GM21717 (cell line): ENCODE measurements around the gene TXNRD2.
"Not testable (repeated sequence)": the region's sequence is repeated elsewhere in the genome, so short reads cannot be mapped to it uniquely, and the experiment has no call there.

Source experiments
- ATAC-seq: cut with Tn5 transposase; IDR thresholded peaks from one replicate; pipeline ENCODE4 v1.9.1; 2021; ENCODE audit warnings: mild to moderate bottlenecking, moderate library complexity; ENCODE audit not compliant: unreplicated experiment

TXNRD2 gene

DNA sequence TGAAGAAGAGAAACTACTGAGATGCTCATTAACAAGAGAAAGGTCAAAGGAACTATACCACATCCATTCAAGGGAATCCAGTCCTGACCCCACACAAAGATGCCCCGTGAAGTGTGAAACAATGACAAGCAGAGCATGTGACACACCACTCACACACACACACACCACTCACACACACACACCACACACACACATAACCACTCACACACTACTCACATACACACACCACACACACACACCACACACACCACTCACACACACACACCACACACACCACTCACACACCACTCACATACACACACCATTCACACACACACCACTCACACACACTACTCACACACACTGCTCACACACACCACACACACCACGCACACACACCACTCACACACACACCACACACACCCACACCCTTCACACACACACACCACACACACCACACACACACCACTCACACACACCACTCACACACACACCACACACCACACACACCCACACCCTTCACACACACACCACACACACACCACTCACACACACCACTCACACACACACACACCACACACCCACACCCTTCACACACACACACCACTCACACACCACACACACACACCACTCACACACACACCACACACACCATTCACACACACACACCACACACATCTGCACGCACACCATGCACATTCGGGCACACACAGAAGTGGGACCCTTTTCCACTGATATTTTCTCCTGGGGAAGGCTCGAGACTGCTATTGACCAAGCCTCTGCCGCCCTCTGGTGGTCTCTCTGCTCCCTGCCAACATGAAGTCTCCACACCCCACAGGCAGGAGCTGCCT is 32.1 kb downstream of the TXNRD2 start:
- no peak for ATAC-seq

DNA sequence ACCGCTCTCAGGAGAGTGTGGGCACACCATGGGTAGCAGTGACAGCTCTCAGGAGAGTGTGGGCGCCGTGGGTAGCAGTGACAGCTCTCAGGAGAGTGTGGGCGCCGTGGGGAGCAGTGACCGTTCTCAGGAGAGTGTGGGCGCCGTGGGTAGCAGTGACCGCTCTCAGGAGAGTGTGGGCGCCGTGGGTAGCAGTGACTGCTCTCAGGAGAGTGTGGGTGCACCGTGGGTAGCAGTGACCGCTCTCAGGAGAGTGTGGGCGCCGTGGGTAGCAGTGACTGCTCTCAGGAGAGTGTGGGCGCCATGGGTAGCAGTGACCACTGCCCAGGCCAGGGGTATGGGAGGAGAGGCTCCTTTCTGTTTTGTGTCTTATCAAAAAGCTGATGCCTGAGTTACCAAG is 33.7 kb downstream of the TXNRD2 start:
- not testable (repeated sequence) for ATAC-seq

DNA sequence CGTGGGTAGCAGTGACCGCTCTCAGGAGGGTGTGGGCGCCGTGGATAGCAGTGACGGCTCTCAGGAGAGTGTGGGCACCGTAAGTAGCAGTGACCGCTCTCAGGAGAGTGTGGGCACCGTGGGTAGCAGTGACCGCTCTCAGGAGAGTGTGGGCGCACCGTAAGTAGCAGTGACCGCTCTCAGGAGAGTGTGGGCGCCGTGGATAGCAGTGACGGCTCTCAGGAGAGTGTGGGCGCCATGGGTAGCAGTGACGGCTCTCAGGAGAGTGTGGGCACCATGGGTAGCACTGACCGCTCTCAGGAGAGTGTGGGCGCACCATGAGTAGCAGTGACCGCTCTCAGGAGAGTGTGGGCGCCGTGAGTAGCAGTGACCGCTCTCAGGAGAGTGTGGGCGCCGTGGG is 34.8 kb downstream of the TXNRD2 start:
- ATAC-seq: not testable (repeated sequence)

DNA sequence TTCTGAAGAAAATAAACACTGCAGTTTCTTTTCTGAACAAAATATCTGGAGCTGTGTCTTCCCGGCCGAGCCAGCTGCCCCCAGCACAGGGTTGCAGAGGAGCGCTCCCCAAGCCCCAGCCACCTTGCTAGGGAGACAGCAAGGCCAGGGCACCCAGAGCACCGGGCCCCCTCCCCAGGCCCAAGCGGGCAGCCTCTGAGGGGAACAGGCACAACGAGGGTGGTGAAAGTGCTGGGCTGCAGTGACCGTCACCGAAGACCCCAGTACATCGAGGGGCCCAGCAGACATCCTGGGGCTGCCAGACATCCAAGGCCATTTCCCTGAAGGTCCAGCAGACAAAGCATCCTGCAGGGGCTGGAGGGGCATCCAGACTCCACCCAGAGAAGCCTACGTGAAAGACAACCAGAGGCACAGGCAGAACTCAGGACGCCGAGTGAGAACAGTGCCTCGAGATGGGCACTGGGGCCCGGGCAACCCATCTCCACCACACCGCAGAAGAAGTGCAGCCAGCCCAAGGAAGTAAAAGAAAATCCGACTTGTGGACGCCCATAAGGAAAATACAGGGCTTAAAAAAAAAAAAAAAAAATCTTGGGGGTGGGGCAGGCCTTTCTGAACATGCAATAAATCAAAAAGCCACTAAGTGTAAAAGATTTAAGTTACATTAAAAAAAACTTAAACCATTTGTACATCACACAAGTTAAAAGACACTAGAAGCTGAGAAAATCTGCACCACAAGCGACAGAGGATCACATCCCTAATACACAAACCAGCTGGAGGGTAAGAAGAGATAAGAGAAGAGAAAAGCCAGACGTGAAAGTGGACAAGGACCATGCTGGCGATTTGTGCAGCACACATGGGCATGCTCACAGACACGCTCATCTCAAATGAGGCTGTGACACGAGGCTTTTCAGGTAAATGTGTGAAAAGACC is 36.0 kb downstream of the TXNRD2 start:
- ATAC-seq: no peak

DNA sequence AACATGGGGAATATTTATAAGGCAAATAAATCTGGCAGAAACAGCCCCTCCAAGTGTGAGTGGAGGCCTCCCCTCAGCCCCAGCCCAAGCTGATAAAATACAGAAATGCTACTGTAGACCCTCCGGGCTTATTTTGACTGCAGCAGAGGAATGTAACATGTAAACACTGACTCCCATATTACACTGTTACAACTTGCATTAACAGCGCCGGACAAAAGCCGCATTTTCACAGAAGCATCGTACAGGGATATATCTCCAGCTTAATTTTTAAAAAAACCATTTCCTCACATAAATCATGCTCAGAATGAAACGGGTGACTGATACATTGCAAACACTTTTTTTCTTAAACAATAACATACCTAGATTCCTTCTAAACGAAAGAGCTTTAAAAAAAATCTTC is 36.7 kb downstream of the TXNRD2 start:
- ATAC-seq: no peak

DNA sequence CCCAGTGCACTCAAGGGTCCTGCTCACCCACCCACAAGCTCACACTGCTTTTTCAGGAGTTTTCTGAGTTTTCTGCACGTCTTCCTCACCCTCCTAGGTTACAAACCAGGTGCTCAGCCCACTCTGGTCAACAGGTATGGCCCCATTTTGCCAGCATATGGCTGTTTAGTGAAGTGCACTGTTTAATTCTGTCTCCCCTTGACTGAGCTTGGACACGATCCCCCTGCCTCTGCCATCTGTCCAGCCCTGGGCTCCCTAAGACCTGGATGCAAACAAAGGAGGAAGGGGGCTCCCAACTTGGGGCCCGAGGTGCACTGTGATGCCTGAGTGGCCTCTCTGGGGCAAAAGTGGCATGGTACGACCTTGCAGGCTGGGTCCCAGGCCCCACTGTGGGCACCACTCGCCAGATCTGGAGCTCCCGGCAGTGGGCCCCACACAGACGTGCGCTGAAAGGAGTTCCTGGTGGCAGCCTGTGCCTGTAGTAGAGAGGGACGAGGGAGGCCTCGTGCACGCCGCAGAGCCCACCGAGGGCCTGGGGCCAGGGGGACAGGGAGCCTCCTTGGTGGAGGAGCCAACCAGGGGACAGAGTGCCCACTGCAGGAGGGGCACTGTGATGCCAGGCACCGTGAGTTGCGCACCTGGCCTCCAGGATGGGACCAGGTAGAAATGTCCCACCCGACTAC is 37.3 kb downstream of the TXNRD2 start:
- no peak for ATAC-seq

DNA sequence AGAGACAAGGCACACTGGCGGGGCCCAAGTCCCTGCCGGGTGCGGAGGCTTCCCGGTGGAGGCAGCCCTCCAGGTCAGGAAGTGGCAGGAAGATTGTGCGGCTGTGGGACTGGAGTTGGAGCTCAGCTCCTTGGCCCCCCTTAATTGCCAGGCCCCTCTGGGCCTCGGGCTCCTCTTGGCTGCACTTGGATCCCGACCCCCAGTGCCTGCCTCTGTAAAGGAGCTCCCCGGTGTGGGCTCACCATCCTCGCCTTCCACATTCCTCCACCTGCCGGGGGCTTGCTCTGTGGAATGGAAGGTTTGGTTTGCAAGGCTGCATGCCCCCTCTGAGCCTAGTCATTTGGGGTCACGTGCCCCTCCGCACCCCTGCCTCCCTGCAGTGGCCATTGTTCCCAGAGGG is 38.1 kb downstream of the TXNRD2 start:
- ATAC-seq: no peak

DNA sequence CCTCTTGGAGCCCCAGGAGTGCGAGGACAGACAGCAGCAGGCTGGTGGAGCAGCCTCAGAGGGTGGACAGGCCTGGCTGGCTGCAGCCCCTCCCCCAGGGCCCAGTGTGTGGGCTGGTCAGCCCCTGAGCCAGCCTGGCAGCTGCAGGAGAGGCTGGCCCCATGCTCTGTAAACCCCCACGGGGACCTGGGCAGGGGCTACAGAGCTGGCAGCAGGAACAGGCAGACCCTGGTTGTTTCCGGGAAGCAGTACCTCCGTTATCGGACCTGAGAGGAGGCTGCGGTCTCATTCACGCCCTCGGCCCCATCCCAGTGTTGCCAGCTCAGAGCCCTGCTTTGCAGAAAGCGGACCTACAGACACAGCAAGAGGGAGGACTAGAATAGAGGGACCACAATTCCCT is 38.6 kb downstream of the TXNRD2 start:
- ATAC-seq: no peak

DNA sequence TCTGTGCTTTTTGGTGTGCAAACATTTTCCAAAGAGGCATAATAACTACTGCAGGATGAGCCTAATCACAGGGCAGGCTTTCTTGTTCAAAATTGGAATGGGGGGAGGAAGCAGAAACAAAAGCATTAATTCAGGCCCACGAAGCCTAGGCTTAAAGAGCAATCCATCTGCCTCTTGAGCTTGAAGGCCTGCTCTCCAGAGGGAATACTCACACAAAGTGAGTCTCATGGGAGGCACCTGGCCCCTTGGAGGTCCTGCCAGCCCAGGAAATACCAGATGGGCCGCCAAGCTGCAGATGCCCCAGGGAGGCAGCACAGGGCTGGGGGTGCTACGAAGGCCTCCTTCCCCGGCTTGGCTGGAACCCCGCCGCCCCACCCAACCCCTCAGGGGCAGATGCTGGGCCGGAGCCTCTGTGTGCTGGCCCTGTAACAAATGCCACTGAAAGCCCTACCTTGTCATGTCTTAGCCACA is 39.3 kb downstream of the TXNRD2 start:
- no peak for ATAC-seq

DNA sequence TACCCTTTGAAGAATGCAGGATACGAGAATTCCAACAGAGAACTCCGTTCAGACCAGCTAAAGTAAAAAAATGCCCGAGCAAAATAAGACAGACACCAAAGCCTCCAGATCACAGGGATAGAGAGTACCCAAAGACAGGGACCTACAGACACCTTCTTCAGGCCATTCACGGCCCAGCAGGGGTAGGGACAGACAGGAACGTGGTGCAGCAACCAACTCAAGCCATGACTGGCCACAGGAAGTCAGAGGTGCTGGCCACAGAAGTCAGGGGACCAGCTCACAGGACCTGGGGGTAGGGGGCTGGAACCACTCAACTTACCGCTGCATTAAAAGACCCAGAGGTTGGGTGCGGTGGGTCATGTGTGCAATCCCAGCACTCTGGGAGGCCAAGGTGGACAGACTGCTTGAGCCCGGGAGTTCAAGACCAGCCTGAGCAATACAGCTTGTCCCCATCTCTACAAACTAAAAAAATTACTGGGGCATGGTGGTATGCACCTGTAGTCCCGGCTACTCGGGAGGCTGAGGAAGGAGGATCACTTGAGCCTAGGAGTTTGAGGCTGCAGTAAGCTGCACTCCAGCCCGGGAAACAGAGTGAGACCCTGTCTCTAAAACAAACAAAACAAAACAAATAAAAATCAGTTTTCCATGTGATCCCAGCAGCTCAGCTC is 39.9 kb downstream of the TXNRD2 start:
- ATAC-seq: no peak

DNA sequence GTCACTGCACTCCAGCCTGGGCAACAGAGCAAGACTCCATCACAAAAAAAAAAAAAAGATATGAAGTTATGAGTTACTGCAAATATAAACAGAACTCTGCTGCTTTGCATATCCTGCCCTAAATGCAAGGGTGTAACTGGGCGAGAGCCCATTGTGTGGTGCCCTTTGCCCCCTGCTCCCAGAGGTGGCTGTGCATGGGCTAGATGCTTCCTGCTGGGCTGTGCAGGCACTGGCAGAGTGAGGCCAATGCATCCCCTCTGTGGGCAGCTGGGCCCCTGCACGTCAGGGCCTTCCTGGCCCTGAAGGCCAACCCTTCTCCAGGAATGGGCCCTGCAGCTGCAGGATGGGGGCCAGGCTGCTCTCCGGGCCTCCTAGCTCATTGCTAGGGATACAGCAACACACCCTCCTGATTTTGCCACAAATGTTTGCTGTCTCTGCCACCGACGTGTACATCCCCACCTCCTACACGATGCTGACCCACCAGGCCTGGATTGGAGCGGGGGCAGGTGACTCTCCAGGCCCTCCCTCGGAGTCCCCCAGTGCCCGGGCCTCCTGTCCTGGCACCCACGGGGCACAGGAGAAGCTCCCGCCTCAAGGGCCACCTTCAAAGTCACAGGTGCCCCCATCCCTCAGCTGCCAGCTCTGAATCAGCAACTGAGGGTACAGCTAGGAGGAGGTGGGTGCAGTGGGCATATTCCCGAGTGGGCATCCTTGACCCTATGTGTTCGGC is 40.7 kb downstream of the TXNRD2 start:
- no peak for ATAC-seq

DNA sequence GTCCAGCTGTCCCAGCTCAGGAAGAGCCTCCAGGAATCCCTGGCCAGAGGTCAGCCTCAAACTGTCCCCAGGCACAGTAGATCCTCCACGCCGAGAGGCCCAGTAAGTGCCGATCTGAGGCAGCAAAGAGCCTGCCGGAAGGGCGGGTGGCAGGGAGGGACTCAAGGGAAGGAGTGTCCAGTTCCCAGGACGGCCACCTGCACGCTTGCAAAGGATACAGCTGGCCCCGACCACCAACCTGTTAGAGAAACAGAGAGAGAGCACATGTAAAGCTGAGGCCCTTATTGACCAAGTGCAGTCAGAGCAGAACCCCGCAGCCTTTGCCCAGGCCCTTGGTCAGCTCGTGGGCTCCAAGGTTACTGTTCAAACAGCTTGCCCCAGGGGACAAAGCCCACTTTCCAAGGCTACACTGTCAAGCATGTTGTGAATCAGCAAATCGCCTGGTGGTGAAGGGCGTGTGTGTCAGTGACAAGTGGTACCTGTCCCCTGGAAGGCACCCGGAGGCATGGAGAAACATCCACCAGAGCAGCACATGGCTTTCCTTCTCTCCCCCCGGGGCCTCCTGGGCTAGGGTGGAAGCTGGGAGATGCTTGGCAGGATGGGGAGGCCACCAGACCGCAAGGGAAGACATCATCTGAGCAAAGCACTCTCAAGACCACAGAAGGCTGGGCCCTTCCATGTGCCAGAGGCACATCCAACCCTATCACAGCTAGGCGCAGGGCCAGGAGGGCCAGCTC is 42.6 kb downstream of the TXNRD2 start:
- no peak for ATAC-seq

DNA sequence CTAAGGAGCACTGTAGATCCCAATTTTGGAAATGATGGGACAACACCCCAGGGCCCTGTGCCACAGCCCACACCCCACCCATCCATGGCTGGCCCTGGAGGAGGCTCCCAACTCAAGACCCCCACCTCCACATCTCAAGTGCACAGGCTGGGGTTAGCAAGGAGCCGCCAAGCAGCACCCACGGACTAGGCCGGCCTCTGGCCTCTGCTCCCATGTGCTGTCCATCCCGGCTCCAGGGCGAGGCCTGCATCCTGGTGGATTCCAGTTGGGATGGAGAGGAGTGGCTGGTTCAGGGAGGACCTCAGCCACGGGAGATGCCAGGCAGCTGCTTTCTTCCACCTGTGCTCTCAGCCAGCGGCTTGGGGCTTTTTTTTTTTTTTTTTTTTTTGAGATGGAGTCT is 43.5 kb downstream of the TXNRD2 start:
- ATAC-seq: no peak

DNA sequence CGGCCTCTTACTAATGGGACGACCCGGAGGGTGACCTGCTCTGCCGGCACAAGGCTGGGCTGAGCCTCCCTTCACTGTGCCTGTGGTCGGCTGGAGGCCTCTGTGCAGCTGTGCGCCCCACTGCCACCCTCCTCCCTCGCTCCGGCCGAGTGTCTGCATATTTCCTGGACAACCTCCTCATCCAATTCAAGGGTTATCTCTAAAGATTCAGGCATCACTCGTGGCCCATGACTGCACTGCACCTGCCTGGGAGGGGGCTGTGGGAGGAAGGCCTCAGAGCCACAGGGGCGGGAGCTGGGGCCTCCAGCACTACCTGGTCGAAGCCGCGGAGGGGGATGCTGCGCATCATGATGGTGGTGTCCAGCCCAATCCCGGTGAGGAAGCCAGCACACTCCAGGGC is 43.9 kb downstream of the TXNRD2 start:
- ATAC-seq: no peak

DNA sequence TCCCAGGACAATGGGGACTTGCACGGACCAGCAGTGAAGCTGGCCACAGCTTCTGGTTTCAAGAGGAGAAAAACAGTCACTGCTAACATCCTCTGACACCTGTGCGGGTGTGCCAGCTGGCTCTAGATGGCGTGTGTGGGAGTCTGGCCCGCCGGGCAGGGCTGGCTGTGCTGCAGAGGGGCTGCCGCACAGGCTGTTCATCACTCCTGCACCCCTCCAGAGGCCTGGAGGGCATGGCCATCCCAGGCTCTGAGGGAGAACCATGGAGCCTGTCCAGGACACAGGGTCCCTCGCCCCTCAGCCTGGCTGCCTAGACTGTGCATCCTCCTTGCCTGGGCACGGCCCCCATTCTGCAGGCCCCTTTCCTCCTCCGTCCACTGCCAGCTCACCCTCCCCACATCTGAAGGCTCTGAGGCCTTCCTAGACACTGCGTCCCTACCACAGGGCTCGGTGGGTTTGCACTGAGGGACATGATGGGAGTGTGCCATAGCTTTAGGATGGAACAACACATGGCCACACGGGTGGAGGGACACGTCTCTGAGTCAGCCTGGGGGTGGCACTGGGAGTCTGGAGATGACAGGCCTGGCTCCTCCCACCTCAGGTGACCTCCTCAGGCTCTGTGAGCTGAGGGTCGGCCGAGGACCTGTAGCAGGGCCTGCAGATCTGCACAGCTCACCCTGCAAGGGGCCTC is 44.8 kb downstream of the TXNRD2 start:
- ATAC-seq: no peak

DNA sequence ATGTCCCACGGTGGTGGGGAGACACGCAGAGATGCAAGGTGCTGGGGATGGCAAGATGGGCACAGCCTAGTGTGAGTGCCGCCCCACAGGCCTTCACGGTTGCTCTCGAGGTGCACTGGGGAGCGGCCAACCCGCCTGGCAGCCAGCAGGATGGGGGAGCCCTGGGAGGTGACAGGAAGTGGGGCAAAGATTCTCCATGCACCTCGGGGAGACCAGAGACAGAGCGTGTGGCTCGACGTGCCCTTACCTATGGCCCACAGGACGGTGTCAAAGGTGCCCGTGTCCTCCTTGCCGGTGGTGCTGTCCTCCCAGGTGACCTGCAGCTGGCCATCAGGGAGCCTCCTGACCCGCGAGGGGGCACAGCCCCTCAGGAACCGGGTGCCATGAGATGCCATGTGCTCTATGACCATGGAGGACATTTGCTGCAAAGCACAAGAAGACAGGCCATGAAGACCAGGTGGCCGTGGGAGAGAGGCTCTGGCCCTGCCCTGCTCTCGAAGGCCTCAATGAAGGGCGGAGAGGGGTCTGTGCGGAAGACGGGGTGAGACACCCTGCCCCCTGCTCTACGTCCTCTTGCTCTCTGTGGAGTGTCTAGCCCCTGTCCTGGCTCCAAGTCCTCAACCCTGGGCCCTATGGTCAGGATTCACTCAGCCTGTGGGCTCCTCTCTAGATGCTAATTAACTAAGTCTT is 46.3 kb downstream of the TXNRD2 start:
- ATAC-seq: no peak

DNA sequence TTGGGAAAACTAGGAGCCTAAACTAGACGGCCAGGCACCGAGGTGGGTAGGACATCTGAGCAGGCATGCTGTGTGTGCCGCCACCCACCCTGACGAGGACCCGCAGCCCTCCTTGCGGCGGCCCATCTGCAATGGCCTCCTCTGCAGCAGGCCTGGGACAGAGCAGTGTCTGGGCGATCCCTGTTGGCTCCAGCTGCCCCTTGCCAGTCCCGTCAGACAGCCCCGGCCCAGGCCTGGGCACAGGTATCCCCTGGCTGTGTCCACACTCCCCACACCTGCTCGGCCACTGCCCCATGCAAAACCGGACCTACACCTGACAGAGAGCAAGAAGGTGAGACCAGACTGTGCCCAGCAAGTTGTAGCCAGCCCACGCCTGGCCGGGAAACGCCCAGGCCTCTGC is 48.3 kb downstream of the TXNRD2 start:
- no peak for ATAC-seq

DNA sequence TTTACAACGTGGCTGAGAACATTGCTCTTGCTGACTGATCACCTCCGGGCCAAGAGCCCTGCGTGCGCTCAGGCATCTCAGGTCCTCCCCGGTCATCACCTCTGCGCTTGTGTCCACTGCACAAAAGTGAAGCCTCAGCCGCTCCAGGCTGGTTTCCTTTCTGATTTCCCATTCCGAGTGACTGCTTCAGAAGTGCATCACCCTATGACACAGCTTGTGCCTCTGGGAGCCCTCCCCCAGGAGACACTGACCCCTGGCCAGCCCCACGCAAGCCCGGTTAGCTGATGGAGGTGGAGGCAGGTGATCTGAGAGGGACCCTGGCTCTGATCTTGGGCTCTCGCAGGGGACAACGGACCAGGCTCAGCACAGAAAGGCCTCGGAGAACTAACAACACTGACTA is 48.7 kb downstream of the TXNRD2 start:
- no peak for ATAC-seq
